Loucy (cell line): ENCODE measurements around the gene ADAM23.

ENCODE experiments used
- CTCF ChIP-seq: fragments of 200-600 bp; sonication (generic); conservative IDR thresholded peaks from 2 replicates; pipeline ENCODE4 v1.5.1; 2014; ENCODE audit warnings: mild to moderate bottlenecking, antibody characterized with exemption, low read length
- EZH2phosphoT487 ChIP-seq: fragments of 200-600 bp; IDR thresholded peaks from 2 replicates; pipeline ENCODE4 v1.6.1; 2018; ENCODE audit warnings: antibody characterized with exemption, mild to moderate bottlenecking, moderate library complexity, borderline replicate concordance

DNA sequence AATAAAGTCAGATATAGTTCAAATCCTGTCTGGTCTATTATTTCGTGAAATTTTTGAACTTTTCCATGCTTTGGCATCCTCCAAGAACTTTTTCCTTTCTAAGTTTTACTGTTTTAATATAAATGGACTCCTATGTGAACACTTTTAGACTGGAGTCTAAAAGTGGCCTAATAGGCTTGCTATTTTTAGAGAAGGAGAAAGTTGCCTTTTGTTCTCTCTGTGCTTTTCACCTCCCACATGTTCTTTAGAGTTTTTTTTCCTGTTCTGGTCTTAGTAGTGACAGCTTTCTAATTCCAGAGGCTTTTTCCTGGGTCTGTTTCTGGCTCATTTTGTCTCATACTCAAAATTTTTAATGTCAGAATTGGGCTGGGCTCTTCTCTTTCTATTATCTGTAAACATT, 72.2 kb downstream of the ADAM23 start:
- no peak for TF ChIP-seq CTCF
- TF ChIP-seq EZH2phosphoT487, result no peak
